Hematopoietic multipotent progenitor cell (in vitro differentiated cells): ENCODE measurements around the gene TTLL9. TPM values are rescaled to one million over a fixed set of nuclear protein-coding genes. Genes with fewer than 3 reads are reported as not detected.

ENCODE experiments used
- DNase-seq, 3 donors: peaks; one replicate each; pipeline ENCODE4 v3.0.0-alpha.2; 2011 to 2015; ENCODE audit warnings: low read depth in 2 of 3, low spot score in 2 of 3
- total RNA-seq: library from RNA; depleted of rRNA; stranded (reverse); fragments of >200 nt; gene quantifications from one replicate; pipeline ENCODE4 v1.2.3, GENCODE V29; 2012

TTLL9 gene
- total RNA-seq, 1 donor: 0.54 TPM

DNA sequence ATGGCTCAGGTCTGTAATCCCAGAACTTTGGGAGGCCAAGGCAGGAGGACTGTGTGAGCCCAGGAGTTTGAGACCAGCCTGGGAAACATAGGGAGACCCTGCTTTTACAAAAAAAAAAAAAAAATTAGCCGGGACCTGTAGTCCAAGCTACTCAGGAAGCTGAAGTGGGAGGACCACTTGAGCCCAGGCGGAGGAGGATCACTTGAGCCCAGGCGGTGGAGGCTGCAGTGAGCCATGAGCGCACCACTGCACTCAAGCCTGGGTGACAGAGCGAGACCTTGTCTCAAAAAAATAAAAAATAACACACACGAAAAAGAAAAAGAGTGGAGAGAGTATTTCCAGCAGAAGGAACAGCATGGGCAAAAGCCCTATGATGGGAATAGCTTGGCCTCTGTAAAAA, 2.0 kb downstream of the TTLL9 start:
- DNase-seq: no peak

DNA sequence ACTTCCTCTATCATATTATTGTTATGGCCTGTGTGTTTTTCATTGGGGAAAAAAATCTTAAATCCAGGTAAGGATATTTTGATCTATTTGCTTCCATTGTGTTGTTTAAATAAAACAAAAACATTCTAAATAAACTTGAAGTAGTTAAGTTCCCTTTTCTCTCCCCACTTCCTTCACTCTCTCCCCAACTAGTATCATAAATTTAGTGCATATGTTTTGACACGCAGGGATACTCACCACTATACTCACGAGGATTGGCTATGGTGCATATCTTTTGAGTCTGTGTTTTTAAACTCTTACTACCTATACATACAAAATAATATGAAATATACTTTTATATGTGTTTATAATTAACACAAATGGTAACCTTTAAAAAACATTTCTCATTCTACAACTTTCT, 5.2 kb downstream of the TTLL9 start:
- peak in 1 of 3 donors; percentile 47 for DNase-seq

DNA sequence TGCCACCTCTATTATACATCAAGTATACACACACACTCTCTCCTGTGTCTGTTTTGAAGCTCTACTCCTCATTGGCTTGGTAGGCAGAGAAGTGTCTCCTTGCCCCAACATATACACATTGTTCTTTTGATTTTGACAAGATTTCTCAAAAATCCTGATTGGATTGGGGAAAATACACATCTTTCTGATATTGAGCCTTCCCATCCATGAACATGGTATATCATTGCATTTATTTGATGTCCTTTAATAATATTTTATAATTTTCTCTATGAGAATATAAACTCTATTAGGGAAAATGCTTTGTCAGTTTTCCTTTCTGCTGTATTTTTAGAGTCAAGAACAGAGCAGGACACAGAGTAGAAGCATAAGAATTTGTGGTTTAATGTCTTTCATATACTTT, 7.2 kb downstream of the TTLL9 start:
- no peak for DNase-seq

DNA sequence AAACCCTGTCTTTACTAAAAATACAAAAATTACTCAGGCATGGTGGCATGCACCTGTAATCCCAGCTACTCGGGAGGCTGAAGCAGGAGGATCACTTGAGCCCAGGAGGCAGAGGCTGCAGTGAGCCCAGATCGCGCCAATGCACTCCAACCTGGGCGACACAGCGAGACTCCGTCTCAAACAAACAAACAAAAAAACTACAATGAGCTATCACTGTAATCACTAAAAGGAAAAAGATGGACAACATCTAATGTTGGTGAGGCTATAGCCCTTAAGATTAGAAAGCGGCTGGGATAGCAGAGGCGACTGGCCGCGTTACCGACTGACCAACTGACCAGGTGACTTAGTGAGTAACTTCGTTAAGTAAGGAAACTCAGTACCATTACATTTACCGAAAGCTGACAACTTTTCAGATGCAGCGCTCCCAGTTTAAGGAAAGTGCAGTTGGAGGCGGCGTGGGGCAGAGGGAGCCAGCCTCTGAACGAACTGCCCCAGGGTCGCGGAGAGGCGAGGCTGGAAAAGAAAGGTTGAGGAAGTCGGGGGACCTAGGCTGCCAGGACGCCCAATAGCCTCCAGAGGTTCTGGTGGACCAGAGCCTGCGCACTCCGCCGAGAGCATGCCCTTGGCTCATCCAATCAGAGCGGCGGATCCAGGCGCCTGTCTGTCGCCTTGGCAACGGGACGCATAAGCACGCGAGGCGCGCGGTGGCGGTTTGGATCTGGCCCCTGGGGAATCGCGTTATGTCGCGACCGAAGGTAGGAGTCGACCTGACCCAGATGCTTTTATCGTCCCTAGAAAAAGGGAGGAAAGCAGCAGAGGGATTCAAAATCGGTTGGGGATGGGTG, 8.9 kb downstream of the TTLL9 start:
- DNase-seq: peak; percentile 52 to 97 (median 94)

DNA sequence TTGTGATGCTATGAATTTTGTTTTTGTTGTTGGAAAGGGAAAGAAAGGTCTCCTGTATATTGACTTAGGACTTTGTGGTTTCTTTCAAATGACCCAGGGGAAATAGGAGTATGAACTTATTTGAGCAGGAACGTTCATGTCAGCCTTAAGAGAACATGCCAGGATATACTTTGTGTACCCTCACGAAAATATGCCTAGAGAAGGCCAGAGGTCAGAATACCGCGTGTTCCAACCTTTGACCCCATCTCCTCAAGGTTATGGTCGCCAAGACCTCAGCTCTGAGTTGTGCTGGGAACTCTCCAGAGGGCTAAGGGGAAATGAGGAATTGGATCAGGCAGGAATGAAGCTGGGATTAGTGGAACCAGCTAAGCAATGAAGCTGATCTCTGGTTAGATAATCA, 11.5 kb downstream of the TTLL9 start:
- no peak for DNase-seq

DNA sequence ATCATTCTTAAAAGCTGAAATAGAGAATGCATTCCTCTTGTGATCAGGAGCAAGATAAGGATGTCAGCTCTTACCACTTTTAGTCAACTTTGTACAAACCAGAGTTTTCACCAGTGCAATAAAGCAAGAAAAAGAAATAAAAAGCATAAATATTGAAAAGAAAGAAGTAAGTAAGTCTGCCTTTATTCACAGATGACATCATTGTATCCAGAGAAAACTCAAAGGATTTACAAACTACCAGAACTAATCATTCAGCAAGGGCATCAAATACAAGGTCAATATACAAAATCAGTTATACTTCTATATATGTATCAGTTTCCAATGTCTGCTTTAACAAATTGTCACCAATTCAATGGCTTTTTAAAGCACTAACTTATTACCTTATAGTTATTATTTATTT, 13.4 kb downstream of the TTLL9 start:
- DNase-seq: no peak

DNA sequence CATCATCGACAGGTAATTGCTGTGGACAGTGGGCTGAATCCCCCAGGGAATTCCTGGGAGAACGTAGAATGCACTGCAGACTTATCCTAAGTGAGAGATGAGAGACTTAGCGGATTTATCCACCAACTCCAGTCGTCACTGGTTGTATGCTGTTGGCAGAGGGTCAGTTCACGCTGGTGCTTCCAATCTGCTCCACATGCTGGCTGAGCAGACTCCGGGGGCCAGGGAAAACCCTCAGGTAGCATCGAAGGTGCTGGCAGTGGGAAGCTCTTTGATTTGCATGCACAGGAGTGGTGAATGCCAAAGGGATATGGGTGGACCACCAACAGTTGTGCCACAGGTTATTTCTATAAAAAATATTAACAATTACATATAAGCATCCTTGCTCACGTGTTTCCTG, 20.2 kb downstream of the TTLL9 start:
- DNase-seq: no peak

DNA sequence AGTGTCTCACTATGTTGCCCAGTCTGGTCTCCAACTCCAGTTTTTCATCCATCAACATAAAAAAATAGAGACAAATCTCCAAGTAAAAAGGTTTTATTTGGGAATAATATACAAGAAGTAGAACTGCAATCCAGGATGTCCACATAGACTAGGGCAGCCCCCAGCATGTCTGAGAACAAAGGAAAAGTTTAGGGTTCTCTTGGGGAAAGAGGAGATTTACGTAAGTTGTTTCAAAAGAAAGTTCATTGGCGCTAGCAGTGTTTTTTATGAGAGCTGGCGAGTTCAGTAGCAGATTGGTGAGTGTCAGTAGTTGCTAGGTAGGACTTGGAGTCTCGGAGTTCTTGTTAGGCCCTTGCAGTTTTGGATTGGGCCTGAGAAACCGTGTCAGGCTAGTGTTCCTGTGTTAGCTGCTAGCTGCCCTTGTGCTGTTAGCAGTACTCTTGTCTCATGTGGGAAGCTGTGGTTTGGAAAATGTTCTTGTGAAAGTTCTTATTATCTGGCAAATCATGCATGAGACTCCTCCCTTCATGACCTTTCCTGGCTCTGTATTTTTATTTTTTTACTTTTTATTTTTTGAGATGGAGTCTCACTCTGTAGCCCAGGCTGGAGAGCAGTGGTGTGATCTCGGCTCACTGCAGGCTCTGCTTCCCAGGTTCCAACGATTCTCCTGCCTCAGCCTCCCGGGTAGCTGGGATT, 24.7 kb downstream of the TTLL9 start:
- peak in 2 of 3 donors; percentile 85 to 92 for DNase-seq

DNA sequence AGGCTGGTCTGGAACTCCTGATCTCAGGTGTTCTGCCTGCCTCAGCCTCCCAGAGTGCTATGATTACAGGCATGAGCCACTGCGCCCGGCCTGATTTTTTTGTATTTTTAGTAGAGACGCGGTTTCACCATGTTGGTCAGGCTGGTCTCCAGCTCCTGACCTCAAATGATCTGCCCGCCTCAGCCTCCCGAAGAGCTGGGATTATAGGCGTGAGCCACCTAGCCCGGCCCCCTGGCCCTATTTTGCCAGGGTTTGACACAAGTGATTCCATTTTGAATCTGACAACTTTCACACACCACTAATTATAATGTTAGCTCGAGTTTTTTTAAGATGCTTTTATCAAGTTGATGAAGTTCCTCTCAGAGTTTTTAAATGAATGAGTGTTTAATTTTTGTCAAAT, 25.6 kb downstream of the TTLL9 start:
- no peak for DNase-seq

DNA sequence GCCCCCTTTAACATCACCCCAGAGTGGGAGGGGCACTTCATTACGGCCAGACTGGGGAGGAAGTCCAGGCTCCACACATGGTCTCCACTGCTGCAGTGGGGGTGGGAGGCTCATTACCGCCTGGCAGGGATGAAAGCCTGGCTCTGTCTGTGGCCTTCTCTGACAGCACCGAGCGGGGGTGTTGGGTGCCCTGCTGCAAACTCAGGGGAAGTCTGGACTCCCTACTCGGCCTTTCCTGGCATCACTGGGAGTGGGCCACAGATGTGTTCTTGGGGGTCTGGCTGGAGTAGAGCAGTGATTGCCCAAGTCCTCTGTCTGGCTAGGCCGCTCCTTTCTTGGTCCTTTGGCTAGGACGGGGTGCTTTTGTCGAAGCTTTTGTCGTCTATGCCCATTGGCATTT, 27.1 kb downstream of the TTLL9 start:
- DNase-seq: no peak

DNA sequence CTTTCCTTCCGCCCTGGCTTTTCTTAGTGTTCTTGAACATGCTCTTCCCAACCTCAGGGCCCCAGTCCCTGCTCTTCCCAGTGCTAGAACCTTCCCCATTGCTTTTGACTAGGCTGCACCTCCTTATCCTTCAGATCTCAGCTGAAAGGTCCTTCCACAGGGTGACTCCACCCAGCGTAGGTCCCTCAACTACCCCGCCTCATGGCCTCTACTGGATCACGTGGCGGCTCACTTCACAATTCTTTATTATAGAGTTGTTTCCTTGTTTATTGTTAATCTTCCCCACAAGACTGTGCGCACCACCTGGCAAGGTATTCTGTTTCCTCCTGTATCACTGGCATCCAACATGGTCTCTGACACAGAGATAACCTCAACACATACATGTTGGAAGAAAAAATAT, 31.2 kb downstream of the TTLL9 start:
- DNase-seq: no peak

DNA sequence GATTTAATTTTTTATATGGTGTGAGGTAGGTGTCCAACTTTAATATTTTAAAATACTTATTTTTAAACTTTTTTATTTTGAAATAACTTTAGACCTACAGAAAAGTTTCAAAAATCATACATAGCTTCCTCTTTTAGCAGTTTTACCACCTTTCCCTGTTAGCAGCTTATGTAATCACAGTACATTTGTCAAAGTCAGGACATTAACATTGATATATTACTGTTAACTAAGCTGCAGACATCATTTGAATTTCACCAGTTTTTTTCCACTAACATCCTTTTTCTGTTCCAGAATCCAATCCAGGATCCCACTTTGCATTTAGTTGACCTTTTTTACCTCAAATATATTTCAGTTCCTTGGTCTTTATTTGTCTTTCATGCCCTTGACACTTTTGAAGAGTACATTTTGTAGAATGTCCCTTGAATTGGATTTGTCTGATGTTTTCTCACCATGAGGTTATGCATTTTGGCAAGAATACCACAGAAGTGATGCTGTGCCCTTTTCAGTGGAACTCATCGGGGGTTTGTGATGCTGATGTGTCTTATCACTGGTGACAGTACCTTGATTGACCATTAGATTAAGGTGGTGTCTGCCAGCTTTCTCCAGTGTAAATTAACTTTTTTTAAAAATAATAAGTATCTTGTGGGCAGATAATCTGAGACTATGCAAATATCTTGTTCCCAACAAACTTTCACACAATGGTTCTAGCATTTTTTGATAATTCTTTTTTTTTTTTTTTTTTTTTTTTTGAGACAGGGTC, 33.4 kb downstream of the TTLL9 start:
- DNase-seq: peak in 1 of 3 donors; percentile 41

DNA sequence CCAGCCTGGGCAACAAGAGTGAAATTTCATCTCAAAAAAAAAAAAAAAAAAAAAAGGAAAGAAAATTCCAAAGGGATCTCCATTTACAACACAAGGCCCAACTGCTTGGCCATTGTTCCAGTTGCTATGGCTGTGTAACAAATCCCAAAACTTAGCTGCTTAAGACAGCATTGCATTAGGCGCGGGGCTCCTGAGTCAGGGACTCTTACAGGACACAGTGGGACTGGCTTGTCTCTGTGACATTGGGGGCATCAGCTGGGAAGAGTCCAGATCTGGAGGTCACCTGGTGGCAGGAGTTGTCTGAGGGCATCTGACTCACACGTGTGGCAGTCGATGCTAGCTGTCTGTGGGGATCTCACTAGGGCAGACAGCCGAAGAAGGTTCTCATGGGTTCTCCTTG, 35.6 kb downstream of the TTLL9 start:
- no peak for DNase-seq

DNA sequence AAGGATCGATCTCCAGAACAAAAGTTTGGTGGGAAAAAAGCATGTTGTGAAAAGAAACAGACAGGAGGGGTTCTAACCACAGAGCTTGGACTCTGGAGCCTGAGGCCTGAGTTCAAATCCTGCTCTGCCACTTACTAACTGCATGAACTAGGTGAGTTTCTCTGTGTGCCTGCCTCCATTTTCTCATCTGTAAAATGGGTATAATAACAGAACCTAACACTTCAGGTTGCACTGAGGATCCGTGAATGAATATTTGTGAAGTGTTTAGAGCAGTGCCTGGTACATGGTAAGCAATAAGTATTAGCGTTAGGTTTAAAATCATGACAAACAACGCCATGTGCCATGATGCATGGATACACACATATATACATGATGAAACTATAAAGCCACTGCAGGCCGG, 36.6 kb downstream of the TTLL9 start:
- DNase-seq: no peak

DNA sequence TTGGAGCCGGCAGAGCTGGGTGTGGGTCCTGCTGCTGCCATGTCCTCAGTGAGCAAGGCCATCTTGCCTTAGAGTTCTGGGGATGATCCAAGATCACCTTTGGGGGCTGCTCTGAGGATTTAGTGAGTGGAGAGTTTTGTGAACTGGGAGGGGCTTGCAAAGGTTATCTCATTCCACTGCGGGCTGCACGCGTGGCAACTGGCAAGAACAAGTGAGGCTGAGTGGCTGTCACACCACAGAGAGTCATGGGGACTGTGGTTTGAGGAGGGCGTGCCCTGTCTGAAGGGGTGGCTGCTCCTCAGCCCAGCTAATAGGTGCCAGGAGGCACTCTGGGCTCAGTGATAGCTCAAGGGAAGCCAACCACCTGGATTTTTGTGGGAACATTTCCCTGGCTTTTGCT, 37.6 kb downstream of the TTLL9 start:
- peak in 2 of 3 donors; percentile 33 to 35 for DNase-seq

DNA sequence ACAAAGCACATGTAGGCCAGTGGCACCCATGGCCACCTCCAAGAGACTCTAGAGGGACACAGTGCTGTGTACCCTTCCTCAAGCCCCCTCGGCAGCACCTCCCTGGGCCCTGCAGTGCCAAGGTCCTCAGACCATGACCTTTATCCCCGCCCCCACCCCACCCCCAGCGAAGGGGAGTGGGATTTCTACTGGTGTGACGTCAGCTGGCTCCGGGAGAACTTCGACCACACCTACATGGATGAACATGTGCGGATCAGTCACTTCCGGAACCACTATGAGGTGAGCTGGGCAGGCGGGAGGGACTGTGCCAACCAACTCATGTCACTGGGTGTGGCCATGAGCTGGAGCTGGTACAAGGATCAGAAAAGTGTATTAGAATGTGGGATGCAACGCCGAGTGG, 38.0 kb downstream of the TTLL9 start:
- no peak for DNase-seq

DNA sequence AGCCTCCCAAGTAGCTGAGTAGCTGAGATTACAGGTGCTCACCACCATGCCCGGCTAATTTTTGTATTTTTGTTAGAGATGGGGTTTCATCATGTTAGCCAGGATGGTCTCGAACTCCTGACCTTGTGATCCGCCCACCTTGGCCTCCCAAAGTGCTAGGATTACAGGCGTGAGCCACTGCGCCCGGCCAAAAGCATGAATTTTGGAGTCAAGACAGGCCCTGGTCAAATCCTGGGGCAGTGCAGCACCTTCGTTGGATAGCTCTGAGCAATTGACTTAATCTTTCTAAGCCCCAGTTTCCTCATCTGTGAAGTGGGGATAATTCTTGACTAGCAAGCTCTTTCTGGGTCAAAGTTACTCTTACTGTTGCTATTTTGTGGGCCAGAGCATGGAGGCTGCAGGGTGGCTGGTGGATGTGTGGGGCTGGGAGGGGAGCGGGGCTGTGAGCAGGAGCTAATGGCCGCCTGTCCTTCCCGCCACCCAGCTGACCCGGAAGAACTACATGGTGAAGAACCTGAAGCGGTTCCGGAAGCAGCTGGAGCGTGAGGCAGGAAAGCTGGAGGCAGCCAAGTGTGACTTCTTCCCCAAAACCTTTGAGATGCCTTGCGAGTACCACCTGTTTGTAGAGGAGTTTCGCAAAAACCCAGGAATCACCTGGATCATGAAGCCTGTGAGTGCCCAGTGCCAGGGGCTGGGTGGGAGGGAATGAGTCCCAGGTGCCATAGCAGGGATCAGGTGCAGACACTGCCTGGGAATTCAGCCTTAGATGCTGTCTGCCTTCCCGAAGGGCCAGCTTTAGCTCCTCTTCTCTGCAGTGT, 39.0 kb downstream of the TTLL9 start:
- DNase-seq: no peak

DNA sequence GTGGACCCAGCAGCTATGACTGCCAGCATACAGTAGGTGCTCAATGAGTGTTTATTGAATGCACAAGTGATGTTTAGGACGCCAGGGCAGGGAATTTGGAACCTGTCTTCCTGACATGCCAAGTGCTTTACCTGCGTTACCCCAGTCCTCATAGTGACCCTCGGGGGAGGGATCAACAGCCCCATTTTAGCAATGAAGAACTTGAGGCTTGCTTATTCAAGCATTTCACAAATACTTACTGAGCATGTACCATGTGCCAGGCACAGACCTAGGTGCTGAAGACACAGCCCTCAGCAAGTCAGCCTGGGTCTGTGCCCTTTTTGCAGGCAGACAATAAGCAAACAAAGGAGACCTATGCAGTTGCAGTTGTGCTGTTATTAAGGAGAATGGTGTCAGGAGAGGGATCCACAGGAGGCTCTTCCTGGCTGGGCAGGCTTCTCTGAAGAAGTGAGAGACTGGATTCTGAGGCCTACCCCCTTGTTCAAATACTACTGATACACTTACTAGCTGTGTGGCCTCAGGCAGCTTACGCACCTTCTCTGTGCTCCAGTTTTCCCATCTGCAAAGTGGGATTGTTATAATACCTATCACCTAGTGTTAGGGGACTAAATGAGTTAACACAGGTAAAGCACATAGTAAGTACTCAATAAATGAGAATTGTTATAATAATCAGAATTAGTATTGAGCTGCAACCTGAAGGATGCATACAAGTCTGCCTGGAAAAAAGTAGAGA, 39.8 kb downstream of the TTLL9 start:
- DNase-seq: no peak

DNA sequence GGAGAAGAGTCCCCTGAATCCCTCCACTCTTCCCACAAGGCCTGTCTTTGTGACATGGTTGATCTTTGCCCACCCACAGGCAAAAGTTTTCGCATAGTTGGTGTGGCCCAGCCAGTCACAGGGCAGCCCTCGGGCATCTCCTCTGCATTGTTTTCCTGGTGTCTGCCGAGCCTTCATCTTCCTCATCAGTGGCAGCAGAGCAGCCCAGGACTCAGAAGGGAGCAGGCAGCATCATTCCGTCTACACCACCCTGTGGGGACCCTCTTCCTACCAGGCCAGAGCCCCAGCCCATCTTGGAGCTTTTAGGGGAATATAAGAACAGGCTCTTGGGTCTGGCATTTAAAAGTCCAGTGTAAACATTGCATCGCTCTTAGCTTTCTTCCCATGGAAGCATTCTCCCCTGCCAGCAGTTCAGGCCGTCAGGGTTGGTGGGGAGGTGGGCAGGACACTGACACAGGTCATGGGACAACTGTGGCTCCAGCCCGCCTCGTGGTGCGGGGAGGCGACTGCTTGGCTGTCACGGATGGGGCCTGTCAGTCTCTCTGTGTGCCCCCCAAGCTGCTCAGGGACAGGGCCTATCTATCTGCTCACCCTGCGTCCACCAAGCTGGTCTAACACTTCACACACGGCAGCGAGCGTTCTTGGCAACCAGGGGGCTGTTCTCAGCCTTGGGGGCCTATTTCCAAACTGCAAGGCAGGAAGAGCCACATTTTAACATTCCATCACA, 43.2 kb downstream of the TTLL9 start:
- DNase-seq: no peak
